GM18861 (cell line): ENCODE results near the gene ADARB1.

Experiments
- ATAC-seq: cut with Tn5 transposase; IDR thresholded peaks from one replicate; pipeline ENCODE4 v1.9.1; 2021; ENCODE audit not compliant: unreplicated experiment

Gene ADARB1

DNA sequence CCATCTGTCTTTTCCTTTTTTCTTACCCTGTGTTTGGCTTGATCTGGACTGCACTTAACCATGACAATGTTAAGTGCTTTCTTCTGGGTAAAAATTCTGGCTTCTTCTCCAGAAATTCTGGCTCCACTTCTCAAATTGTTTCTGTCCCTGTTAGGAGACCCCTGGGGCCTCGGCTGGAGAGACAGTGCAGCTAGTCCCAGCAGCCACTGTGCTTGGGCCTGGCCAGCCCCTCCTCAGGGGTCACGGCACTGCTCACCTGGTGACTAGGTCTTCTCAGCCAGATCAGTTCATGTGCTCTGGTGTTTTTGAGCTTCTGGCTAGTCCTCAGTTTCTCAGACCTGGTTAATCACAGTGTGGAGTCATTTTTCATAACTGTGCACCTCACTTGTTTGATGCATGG lies 72.4 kb downstream of the ADARB1 start:
- ATAC-seq, result no peak

DNA sequence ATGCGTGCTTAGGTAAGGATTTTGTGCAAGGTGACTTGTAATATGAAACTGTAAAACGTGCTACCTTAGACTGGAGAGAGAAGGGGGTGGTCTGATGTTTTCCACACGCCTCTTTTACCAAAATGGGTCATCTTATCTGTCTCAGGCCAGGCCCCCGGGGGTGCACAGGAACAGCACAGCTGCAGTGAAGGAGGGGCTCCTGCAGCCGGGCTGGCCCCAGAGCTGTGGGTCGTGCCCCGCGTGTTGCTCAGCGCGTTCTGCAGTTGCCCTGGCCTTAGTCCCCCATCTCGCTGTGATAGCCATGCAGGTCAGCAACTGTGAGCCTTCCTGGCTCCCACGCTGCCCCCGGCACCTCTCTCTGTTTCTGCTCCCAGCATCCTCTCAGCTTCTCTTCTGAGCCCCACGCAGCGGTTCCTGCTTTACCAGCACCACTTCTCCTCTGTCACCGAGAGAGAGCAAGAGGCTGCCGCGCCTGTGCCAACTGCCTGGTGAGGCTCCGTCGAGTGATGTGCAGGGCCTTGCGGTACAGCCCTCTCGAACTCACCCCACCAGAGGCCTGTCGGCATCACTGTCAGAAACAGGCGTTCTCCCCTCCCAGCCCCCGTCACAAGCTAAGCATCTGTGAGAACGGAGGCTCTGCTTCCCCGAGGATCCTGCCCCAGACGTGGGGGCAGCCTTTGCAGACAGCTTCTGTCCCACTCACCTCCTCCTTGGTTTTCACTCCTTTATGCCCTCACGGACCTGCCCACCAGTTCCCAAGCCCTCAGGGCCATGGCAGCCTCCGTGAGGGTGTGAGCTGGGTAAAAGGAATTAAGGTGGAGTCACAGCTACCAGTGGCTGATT lies 73.3 kb downstream of the ADARB1 start:
- ATAC-seq, result no peak

- no peak for ATAC-seq
These were observed 74.1 kb downstream of the ADARB1 start for GRCh38 chr21:45148316-45148990.

DNA sequence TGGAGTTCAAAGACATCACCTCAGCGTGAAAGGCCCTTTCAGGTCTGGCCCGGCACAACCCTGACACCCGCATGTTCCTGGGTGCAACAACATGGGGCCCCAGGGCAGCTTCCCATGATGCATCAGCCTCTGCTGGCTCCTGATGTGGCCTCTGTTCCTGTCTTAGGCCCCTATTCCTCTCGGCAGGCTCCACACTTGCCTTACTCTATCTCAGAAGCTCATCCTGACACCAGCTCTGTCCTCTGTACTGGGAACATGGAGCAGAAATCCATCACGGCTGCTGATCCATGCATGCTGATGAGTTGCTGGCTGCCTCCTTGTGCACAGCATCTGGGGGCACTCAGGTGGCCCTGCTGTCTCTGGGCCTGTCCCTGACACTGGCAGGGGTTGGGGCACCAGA lies 74.6 kb downstream of the ADARB1 start:
- ATAC-seq, result no peak

DNA sequence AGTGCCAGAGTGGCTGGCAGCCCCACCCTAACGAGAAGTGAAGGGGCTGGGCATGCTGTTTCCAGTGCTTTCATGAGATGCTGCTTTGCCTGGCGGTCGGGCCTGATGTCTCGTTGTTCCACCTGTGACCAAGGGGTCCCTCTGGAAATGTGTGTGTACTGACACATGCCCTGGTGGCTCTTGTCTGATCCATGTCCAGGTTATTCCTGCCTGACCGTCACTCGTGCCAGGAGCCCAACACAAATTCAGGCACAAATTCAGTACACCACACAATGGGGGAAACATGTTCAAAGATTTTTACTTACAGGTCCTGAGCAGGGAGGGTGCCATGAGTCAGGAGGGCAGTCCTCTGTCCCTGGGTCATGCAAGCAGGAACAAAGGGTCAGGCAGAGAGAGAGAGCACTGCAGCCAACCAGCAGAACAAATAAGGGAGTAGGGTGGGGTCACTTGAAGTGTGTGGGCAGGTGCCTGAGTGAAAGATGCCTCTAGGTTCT lies 76.3 kb downstream of the ADARB1 start:
- ATAC-seq, result no peak

- no peak for ATAC-seq
These were observed 77.2 kb downstream of the ADARB1 start for GRCh38 chr21:45151445-45152160.

GRCh38 chr21:45152265-45152746 lies 77.9 kb downstream of the ADARB1 start:
- ATAC-seq, result no peak

- ATAC-seq, result no peak
These were observed 79.3 kb downstream of the ADARB1 start for GRCh38 chr21:45153358-45154318.

DNA sequence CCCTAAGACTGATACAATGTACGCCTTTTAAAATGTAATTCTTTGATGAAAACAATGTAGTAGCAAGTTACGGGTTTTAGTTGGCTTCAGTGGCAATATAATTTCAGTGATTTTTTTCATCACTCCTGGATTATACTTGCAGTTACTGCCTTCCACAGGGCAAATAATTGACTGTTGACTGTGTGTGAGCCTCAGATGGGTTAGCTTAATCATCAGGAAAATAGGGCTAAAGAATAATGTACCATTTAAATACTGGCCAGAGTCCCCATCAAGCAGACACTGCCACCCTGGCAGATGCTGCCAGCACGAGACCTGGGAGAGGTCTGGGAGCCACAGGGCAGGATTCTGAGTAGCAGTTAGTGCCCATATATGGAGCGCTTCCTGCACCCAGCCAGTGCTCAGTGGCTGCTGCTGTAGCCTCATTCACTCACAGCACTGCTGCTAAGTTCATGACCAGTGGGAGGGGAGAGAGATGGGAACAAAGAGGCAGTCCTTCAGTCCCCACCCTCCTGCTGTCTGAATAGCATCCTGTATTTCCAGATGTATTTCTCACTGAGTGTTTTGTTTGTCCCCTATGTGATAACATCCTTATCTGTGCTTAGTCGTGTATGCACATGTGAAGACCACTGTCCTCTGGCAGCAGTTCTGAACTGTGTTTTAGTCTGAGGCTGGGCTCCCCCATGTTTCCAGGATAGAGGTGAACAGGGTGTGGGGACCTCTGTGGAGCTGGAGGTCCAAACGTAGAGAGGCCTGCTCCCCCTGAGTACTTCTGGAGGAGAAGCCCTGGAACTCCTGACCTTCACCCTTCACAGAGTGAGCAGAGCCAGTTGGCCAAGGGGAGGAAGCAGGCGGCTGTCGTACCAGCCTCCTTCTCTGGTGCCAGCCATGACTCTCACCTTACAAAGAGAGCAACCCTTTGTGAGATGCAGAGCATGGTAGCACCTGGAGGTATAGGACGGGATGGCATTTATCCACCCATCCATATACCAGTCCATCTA lies 80.4 kb downstream of the ADARB1 start:
- no peak for ATAC-seq

GRCh38 chr21:45155910-45156309 lies 81.5 kb downstream of the ADARB1 start:
- ATAC-seq, result no peak

DNA sequence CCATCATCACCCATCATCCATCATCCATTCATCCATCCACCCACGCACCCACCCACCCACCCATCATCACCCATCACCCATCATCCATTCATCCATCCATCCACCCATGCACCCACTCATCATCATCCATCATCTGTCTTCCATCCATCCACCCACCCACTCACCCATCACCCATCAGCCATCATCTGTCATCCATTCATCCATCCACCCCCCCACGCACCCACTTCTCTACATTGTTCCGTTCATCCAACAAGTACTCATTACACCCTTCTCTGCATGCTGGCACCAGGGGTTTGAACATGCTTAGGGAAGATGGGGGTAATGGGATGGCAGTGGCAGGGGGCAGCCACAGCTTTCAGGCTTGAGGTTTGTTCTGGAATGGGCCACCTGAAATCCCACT lies 82.1 kb downstream of the ADARB1 start:
- no peak for ATAC-seq

GRCh38 chr21:45157932-45158331 lies 83.6 kb downstream of the ADARB1 start:
- ATAC-seq, result no peak

DNA sequence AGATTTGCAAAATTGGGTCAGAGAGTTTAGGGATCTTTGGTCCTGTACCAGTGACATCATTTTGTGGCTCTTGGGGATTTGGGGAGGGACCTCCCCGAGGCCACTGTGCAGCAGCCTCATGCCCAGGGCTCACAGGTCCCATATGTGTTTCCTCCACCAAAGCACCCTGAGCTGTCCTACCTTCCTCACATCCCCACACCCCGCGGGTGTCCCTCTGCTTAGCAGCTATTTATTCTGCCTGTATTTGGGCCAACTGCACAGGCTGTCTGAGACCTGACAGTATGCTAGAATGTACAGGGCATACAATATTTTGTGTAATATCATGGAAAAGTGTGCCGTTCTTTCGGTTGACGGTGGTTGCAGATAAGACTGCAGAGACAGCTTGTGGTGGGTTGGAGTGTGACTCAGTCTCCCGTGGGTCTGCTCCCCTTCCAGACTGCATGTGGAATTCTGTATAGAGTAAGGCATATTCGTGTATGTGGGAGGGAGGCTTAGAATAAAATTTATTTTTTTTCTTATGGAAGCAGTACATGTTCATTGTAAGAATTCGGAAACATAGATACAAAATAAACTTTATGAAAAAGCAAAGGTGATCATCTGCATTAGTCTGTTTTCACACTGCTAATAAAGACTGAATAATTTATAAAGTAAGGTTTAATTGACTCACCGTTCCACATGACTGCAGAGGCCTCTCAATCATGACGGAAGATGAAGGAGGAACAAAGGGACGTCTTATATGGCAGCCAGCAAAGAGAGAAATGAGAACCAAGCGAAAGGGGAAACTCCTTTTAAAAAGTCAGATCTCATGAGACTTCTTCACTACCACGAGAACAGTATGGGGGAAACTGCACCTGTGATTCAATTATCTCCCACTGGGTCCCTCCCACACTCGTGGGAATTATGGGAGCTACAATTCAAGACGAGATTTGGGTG lies 84.4 kb downstream of the ADARB1 start:
- ATAC-seq, result no peak

DNA sequence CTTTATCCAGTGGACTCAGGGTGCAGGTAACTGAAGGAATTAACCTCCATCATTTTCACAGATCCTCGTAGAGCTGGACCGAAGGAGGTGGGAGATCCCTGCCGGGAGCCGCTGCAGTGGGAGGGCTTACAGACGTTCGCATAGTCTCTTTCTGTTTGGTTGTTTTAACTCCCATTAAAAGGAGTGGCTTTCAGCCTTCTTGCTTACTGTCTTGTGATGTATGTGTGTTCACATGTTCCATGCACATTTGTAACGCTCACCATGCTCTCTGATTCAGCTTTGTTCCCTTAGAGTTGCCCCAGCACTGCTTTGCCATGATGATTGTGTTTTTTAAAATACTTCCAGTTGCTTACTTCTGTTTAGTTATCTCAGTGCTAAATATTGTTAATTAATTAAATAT lies 85.8 kb downstream of the ADARB1 start:
- ATAC-seq, result no peak

DNA sequence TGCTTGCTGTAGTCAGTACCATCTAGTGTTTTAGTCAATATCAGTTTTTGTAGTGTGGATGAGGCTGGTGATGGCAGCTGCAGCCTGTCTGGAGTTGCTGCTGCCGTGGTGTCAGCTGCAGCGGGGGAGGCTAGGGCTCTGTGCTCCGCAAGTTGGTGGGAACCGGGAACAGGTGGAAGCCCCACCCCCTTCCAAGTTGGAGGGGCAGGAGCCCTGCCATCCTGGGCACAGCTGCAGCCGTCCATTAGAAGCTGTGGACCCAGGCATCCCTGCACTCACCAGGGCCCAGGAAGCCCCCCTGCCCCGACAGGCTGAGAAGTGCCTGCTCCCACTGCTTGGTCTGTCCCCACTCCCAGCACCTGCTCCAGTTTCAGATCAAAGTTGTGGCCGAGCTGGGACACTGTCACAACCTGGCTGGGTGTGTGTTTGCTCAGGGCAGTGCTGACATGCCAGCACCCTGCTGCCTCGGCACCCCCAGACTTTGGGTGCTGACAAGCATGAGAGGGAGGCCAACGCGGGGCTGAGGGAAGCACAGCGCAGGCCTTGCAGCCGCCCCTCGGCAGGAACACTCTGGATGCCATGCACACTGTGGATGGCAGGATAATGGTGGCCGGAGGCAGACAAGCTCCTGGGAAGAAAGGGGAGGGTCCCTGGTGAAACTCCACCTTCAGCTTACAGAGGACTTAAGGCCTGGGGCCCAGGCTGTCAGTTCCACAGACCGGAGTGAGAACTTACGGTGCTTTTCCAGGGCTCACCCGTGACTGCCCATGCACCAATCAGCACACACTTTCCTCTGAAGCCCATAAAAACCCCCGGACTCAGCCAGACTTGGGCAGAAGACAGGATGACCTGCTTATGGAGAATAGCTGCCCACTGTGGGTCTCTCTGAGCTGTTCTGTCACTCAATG lies 86.9 kb downstream of the ADARB1 start:
- ATAC-seq, result no peak

DNA sequence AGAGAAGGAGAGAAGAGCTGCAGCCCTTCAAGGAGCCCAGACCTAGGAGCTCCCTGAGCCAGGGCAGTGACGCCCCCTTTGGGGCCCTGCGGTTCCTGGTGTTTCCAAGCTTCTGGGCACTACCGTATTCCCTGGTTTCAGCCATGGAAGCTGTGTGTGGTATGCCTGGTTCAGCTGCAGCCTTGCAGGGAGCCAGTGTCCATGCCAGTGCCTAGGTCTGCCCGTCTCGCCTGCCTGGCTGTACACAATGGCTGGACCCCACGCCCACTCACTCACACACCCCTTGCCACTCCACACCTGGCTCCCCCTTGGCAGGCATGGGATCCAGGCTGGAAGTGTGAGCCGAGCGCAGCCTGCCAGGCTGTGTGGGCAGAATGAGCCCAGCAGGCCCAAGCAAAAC lies 87.7 kb downstream of the ADARB1 start:
- ATAC-seq, result no peak

GRCh38 chr21:45162809-45163208 lies 88.4 kb downstream of the ADARB1 start:
- ATAC-seq, result no peak
